Ishikawa (cell line): Measurements from ENCODE around the gene LRRC40.
A peak's percentile ranks its signal among the peaks of the same experiment; 100 is the strongest.

Source experiments
- CEBPB ChIP-seq: IDR thresholded peaks from 2 replicates; pipeline ENCODE4 v1.6.1; 2012
- CREB1 ChIP-seq: IDR thresholded peaks from 2 replicates; pipeline ENCODE4 v1.6.1; 2012; ENCODE audit warnings: low read depth
- EGR1 ChIP-seq: IDR thresholded peaks from 2 replicates; pipeline ENCODE4 v1.6.1; 2012
- EP300 ChIP-seq: IDR thresholded peaks from 2 replicates; pipeline ENCODE4 v1.6.1; 2012; ENCODE audit warnings: borderline replicate concordance
- FOXM1 ChIP-seq: IDR thresholded peaks from 2 replicates; pipeline ENCODE4 v1.6.1; 2012; ENCODE audit warnings: low read depth, borderline replicate concordance
- NFIC ChIP-seq: IDR thresholded peaks from 2 replicates; pipeline ENCODE4 v1.6.1; 2012
- RAD21 ChIP-seq: IDR thresholded peaks from 2 replicates; pipeline ENCODE4 v1.6.1; 2012; ENCODE audit warnings: low read depth
- TAF1 ChIP-seq: IDR thresholded peaks from 2 replicates; pipeline ENCODE4 v1.6.1; 2012; ENCODE audit warnings: low read depth, mild to moderate bottlenecking
- TCF12 ChIP-seq: IDR thresholded peaks from 2 replicates; pipeline ENCODE4 v1.6.1; 2012; ENCODE audit warnings: low read depth
- TEAD4 ChIP-seq: IDR thresholded peaks from 2 replicates; pipeline ENCODE4 v1.6.1; 2012
- YY1 ChIP-seq: IDR thresholded peaks from 2 replicates; pipeline ENCODE4 v1.6.1; 2012; ENCODE audit warnings: low read depth
- ZBTB7A ChIP-seq: IDR thresholded peaks from 2 replicates; pipeline ENCODE4 v1.6.1; 2012; ENCODE audit warnings: low read depth
- TF ChIP-seq, protein P1 (sequence below): IDR thresholded peaks from 2 replicates; pipeline ENCODE4 v1.6.1; 2012
- TF ChIP-seq, protein P2 (sequence below): IDR thresholded peaks from 2 replicates; pipeline ENCODE4 v1.6.1; 2012
- TF ChIP-seq, protein P3 (sequence below): IDR thresholded peaks from 2 replicates; pipeline ENCODE4 v1.6.1; 2012; ENCODE audit warnings: low read depth, mild to moderate bottlenecking

LRRC40 gene

DNA sequence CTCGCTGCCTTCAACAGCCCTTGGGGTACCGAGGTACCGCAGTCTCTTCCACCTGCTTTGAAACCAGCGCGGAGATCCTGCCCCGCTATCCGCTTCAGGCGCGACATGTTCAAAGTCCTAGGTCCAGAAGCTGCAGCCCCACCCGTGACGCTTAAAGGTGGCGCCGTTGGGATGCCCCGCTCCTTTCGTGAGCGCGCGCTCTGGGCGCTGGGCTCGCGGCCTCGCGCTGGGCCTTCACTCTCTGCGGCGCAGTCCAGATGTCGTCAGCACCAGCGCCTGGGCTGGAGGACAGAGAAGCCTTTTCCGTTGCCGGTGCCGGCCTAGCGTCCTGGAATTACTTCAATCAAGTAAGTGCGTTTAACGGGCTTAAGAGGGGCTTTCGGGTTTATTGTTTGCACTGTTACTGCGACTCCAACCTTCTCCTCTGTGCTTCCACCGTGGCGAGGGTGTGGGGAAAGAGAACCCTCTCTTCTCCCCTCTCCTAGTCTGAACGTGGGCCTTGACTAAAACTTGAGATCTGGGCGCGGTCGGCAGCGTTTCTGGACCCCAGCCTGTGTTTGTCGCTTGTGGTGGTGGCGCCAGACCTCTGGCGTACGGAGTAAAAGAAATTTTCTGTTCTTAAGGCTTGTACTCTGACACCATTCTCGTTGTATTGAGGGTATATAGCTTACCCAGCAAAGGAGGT, at the start of gene LRRC40:
Gene LRRC40, minus strand, starts transcription at position 146 of the 685 bp plus-strand sequence. Its CDS starts 39 bp downstream, at position 107.
- TF ChIP-seq YY1 (peak; percentile 67), CREB1 (peak; percentile 98), ZBTB7A (peak; percentile 31; the same call in 1 of the 2 replicates), TAF1 (peak; percentile 66), CEBPB (no peak), NFIC (0 out of 2 replicates have a peak, but pooled peaks have one; percentile 24), EGR1 (no peak)
- TF ChIP-seq, protein P1, sequence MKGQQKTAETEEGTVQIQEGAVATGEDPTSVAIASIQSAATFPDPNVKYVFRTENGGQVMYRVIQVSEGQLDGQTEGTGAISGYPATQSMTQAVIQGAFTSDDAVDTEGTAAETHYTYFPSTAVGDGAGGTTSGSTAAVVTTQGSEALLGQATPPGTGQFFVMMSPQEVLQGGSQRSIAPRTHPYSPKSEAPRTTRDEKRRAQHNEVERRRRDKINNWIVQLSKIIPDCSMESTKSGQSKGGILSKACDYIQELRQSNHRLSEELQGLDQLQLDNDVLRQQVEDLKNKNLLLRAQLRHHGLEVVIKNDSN = 0 out of 2 replicates have a peak, but pooled peaks have one; percentile 22
- TF ChIP-seq, protein P2, sequence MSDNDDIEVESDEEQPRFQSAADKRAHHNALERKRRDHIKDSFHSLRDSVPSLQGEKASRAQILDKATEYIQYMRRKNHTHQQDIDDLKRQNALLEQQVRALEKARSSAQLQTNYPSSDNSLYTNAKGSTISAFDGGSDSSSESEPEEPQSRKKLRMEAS = peak; percentile 66

DNA sequence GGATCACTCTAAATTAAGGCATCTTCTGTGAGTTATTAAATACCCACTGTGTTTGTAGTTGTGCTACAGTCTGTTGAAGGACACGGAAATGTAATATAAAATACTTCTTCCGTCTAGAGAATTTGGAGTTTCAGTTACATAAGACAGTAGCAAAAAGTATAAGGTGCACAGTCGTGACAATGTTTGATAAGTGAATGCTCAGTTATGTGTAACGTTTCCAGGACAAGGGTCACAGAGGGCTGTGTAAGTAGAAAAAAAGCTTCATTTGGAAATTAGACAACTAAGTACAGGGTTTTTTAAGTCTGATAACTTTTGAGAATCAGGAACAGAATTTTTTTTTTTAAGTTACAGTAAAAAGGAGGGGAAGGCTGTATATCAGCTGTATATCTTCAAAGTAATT, 43.4 kb upstream of the LRRC40 start:
- TF ChIP-seq TAF1 (no peak), TEAD4 (no peak), CEBPB (no peak), RAD21 (no peak), EGR1 (no peak), FOXM1 (no peak), NFIC (no peak), ZBTB7A (no peak), CREB1 (no peak), TCF12 (no peak), YY1 (no peak), EP300 (no peak)
- TF ChIP-seq, protein P1 = no peak
- TF ChIP-seq, protein P2 = no peak
- TF ChIP-seq, protein P3, sequence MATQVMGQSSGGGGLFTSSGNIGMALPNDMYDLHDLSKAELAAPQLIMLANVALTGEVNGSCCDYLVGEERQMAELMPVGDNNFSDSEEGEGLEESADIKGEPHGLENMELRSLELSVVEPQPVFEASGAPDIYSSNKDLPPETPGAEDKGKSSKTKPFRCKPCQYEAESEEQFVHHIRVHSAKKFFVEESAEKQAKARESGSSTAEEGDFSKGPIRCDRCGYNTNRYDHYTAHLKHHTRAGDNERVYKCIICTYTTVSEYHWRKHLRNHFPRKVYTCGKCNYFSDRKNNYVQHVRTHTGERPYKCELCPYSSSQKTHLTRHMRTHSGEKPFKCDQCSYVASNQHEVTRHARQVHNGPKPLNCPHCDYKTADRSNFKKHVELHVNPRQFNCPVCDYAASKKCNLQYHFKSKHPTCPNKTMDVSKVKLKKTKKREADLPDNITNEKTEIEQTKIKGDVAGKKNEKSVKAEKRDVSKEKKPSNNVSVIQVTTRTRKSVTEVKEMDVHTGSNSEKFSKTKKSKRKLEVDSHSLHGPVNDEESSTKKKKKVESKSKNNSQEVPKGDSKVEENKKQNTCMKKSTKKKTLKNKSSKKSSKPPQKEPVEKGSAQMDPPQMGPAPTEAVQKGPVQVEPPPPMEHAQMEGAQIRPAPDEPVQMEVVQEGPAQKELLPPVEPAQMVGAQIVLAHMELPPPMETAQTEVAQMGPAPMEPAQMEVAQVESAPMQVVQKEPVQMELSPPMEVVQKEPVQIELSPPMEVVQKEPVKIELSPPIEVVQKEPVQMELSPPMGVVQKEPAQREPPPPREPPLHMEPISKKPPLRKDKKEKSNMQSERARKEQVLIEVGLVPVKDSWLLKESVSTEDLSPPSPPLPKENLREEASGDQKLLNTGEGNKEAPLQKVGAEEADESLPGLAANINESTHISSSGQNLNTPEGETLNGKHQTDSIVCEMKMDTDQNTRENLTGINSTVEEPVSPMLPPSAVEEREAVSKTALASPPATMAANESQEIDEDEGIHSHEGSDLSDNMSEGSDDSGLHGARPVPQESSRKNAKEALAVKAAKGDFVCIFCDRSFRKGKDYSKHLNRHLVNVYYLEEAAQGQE = no peak

DNA sequence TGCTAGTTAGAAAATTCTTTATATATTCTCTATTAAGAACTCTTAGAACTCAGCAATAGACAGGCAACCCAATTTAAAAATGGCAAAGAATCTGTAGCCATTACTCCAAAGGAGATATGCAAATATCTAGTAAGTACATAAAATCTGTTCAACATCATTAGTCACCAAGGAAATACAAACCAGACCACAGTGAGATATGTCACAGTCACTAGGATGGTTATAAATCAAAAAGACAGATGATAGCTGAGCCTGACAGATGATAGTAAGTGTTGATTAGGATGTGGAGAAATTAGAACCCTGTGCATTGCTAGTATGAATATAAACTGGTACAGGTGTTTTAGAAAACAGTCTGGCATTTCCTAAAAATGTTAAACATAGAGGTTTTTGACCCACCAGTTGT, 42.4 kb upstream of the LRRC40 start:
- TF ChIP-seq, protein P1 = no peak
- TF ChIP-seq CEBPB (no peak), RAD21 (no peak), EGR1 (no peak), EP300 (no peak), NFIC (no peak), CREB1 (no peak), TEAD4 (no peak), TAF1 (no peak), YY1 (no peak), ZBTB7A (no peak), FOXM1 (no peak), TCF12 (no peak)
- TF ChIP-seq, protein P2 = no peak
- TF ChIP-seq, protein P3 = no peak

DNA sequence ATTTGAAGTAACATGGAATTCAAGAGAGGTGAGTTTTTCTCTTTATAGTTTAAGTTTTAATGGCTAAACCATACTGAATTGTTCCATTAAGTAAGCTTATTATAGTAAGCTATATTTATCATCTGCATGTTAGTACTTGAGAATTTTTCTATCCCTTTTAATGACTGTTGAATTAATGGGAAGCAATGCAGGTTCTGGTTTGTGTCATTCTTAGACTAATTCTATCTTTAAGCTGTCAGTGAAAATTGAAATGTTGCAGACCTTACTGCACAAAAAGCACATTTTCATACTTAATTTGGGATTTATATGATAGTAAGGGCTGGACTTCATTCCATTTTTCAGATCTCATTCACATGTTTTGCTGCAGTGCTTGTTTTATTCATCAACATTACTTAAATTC, 41.7 kb upstream of the LRRC40 start:
- no peak for TF ChIP-seq ZBTB7A
- no peak for TF ChIP-seq TAF1
- TF ChIP-seq TEAD4 = no peak
- TF ChIP-seq, protein P1 = no peak
- TF ChIP-seq, protein P3 = no peak
- no peak for TF ChIP-seq FOXM1
- TF ChIP-seq YY1 = no peak
- TF ChIP-seq, protein P2 = no peak
- TF ChIP-seq CEBPB = no peak
- no peak for TF ChIP-seq NFIC
- TF ChIP-seq TCF12 = no peak
- no peak for TF ChIP-seq EP300
- TF ChIP-seq RAD21 = no peak
- no peak for TF ChIP-seq CREB1
- no peak for TF ChIP-seq EGR1
